HG02938 (cell line): ENCODE data around the gene GAS6.

Experiments used
- ATAC-seq: cut with Tn5 transposase; IDR thresholded peaks from one replicate; pipeline ENCODE4 v1.9.1; 2021; ENCODE audit warnings: mild to moderate bottlenecking, moderate library complexity; ENCODE audit not compliant: unreplicated experiment

GAS6 gene

GRCh38 chr13:113822956-113823744, 40.7 kb downstream of the GAS6 start:
- ATAC-seq: no peak

- no peak for ATAC-seq
Observed at GRCh38 chr13:113822266-113822665, 41.6 kb downstream of the GAS6 start.

GRCh38 chr13:113821847-113822246, 42.0 kb downstream of the GAS6 start:
- ATAC-seq: no peak

GRCh38 chr13:113820813-113821651, 42.8 kb downstream of the GAS6 start:
- ATAC-seq: no peak

GRCh38 chr13:113819731-113820715, 43.9 kb downstream of the GAS6 start:
- ATAC-seq: no peak

- ATAC-seq: no peak
Observed at GRCh38 chr13:113819341-113819730, 44.5 kb downstream of the GAS6 start.

- ATAC-seq: no peak
Observed at GRCh38 chr13:113818700-113819295, 45.1 kb downstream of the GAS6 start.

- ATAC-seq: no peak
Observed at GRCh38 chr13:113817860-113818691, 45.8 kb downstream of the GAS6 start.

GRCh38 chr13:113816946-113817859, 46.7 kb downstream of the GAS6 start:
- ATAC-seq: peak; percentile 61

GRCh38 chr13:113816254-113816929, 47.5 kb downstream of the GAS6 start:
- no peak for ATAC-seq

- ATAC-seq: no peak
Observed at GRCh38 chr13:113815151-113816058, 48.5 kb downstream of the GAS6 start.

GRCh38 chr13:113814435-113814821, 49.4 kb downstream of the GAS6 start:
- ATAC-seq: no peak

GRCh38 chr13:113813749-113814434, 50.0 kb downstream of the GAS6 start:
- no peak for ATAC-seq

- ATAC-seq: no peak
Observed at GRCh38 chr13:113813070-113813748, 50.7 kb downstream of the GAS6 start.

- ATAC-seq: no peak
Observed at GRCh38 chr13:113812178-113813040, 51.5 kb downstream of the GAS6 start.
